Measurements from ENCODE around the gene FAM221B. TPM values are rescaled to one million over a fixed set of nuclear protein-coding genes. Genes with fewer than 3 reads are reported as not detected.
A peak's percentile ranks its signal among the peaks of the same experiment; 100 is the strongest.

The FAM221B gene
- total RNA-seq, 4 donors from 2014 or later: not detected

DNA sequence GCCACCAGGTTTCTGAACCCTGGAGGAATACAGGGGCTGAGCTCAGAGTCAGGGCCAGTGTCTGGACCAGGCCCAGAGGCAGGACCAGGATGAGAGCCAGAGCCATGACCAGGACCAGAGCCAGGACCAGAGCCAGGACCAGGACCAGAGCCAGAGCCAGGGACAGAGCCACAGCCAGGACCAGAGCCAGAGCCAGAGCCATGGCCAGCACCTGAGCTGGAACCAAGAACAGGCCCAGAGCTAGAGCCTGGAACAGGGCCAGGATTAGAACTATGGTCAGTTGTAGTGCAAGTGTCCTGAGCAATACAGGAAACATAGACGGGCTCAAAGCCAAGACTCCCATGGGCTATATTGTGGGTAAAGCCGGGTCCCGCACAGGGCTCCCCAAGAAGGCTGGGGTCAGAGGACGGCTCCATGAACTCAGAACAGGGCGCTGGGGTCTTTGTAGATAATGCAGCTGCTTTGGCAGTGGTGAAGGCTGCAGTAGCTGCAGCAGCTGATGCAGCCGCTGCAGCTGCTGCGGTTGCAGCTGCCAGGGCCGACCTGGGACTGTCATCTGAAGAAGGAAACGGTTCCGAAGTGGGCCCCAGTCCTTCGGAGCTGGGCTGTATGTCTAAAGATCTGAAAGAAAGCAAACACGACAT lies 17.0 kb downstream of the FAM221B start:
- Histone ChIP-seq H3K9me3 (no peaks in the 10 kb centered on the region), H3K4me1 (peaks cover 30 to 34% of the 10 kb centered on the region in 2 donors), H3K36me3 (peaks cover 0 to 31% of the 10 kb centered on the region in 2 donors), H3K27ac (peak overlapping the region; percentile 79 to 98 (median 96)), H3K27me3 (no peaks in the 10 kb centered on the region), H3K4me3 (peak overlapping the region; percentile 53 to 60 (median 59))
- intact Hi-C loops (cut with DNase I; ENCODE audit: low total_unique reads) (loop anchor here (1.0 to 10.0 kb wide), 5 partner anchors 20 to 817 kb away; partner anchors contain the start of genes ATOSB, CCDC107, NPR2 and RMRP), in situ Hi-C loops (cut with MboI; ENCODE audit: low sequenced_read_pairs in 4 of 4) (no loop called here)
- DNase-seq (peak in 1 of 2 donors; percentile 31), ATAC-seq (no peak)
- TF ChIP-seq POLR2A (IDR thresholded peaks at IDR 0.05): no peak

DNA sequence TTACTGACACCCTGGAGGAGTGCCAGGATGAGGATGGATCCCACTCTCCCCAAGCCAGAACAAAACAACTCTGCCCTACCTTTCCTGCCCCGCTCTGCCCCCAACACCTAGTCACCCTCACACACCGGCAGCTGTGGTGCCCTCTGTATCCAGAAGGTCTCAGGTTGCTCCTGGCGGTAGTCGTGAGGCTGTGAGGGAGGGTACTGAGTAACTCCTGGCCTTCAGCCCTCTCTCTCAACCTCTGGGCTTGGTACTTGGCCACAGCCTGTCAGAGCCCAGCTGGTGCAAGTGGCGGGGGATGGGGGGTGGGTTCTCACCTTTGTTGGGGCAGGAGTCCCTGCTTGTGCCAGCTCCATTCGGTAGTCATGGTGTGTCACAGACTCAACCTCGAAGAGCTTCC lies 18.4 kb downstream of the FAM221B start:
- Histone ChIP-seq H3K27me3 (no peaks in the 10 kb centered on the region), H3K4me1 (peaks cover 30 to 34% of the 10 kb centered on the region in 2 donors), H3K27ac (no peak overlapping the region), H3K4me3 (no peak overlapping the region), H3K9me3 (no peaks in the 10 kb centered on the region), H3K36me3 (peaks cover 0 to 43% of the 10 kb centered on the region in 2 donors)
- ATAC-seq (no peak), DNase-seq (no peak)
- in situ Hi-C loops (cut with MboI; ENCODE audit: low sequenced_read_pairs in 4 of 4) (no loop called here), intact Hi-C loops (cut with DNase I; ENCODE audit: low total_unique reads) (loop anchor here (5.0 to 10.0 kb wide), 4 partner anchors 153 to 815 kb away; partner anchors contain the start of genes ATOSB, CCDC107 and RMRP)
- TF ChIP-seq, protein P1, sequence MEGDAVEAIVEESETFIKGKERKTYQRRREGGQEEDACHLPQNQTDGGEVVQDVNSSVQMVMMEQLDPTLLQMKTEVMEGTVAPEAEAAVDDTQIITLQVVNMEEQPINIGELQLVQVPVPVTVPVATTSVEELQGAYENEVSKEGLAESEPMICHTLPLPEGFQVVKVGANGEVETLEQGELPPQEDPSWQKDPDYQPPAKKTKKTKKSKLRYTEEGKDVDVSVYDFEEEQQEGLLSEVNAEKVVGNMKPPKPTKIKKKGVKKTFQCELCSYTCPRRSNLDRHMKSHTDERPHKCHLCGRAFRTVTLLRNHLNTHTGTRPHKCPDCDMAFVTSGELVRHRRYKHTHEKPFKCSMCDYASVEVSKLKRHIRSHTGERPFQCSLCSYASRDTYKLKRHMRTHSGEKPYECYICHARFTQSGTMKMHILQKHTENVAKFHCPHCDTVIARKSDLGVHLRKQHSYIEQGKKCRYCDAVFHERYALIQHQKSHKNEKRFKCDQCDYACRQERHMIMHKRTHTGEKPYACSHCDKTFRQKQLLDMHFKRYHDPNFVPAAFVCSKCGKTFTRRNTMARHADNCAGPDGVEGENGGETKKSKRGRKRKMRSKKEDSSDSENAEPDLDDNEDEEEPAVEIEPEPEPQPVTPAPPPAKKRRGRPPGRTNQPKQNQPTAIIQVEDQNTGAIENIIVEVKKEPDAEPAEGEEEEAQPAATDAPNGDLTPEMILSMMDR (IDR thresholded peaks at IDR 0.05 in 4 of 5, conservative IDR thresholded peaks at IDR 0.05 in 1 of 5): no peak
- TF ChIP-seq POLR2A (IDR thresholded peaks at IDR 0.05): no peak

DNA sequence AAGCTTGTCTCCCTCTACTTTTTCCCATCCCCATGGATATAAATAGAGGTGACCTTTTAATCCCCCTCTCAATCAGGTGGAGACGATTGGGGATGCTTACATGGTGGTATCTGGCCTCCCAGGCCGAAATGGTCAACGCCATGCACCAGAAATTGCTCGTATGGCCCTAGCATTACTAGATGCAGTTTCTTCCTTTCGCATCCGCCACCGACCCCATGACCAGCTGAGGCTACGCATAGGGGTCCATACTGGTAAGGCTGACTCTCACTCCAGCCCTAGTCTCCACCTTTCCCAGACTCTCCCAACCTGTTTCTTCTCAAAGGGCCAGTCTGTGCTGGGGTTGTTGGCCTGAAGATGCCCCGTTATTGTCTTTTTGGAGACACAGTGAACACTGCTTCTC lies 20.1 kb downstream of the FAM221B start:
- in situ Hi-C loops (cut with MboI; ENCODE audit: low sequenced_read_pairs in 4 of 4) (no loop called here), intact Hi-C loops (cut with DNase I; ENCODE audit: low total_unique reads) (no loop called here)
- no peak for TF ChIP-seq POLR2A (IDR thresholded peaks at IDR 0.05)
- Histone ChIP-seq H3K27ac (no peak overlapping the region), H3K4me3 (no peak overlapping the region), H3K27me3 (no peaks in the 10 kb centered on the region), H3K9me3 (no peaks in the 10 kb centered on the region), H3K4me1 (peaks cover 20 to 23% of the 10 kb centered on the region in 2 donors), H3K36me3 (peaks cover 0 to 46% of the 10 kb centered on the region in 2 donors)
- no peak for DNase-seq
- no peak for ATAC-seq

DNA sequence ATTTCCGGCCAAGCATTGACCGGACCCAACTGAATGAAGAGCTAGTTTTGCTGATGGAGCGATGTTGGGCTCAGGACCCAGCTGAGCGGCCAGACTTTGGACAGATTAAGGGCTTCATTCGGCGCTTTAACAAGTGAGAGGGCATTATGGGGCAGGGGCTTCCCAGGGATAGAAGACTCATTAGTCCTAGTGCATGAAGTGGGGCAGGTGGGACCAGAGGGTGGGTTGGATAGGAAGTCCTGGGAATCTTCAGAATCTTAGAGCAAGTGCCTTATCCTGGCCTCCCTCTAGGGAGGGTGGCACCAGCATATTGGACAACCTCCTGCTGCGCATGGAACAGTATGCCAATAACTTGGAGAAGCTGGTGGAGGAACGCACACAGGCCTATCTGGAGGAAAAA lies 22.4 kb downstream of the FAM221B start:
- H3K27ac ChIP-seq: no peak overlapping the region
- H3K4me1 ChIP-seq: peaks cover 4 to 7% of the 10 kb centered on the region in 2 donors
- H3K9me3 ChIP-seq: no peaks in the 10 kb centered on the region
- no peaks in the 10 kb centered on the region for H3K27me3 ChIP-seq
- no peak overlapping the region for H3K4me3 ChIP-seq
- peaks cover 0 to 52% of the 10 kb centered on the region in 2 donors for H3K36me3 ChIP-seq
- ATAC-seq (no peak), DNase-seq (no peak)
- intact Hi-C loops (cut with DNase I; ENCODE audit: low total_unique reads): no loop called here
- TF ChIP-seq, protein P1 (IDR thresholded peaks at IDR 0.05 in 4 of 5, conservative IDR thresholded peaks at IDR 0.05 in 1 of 5): no peak
- no peak for TF ChIP-seq POLR2A (IDR thresholded peaks at IDR 0.05)
- in situ Hi-C loops (cut with MboI; ENCODE audit: low sequenced_read_pairs in 4 of 4): no loop called here

DNA sequence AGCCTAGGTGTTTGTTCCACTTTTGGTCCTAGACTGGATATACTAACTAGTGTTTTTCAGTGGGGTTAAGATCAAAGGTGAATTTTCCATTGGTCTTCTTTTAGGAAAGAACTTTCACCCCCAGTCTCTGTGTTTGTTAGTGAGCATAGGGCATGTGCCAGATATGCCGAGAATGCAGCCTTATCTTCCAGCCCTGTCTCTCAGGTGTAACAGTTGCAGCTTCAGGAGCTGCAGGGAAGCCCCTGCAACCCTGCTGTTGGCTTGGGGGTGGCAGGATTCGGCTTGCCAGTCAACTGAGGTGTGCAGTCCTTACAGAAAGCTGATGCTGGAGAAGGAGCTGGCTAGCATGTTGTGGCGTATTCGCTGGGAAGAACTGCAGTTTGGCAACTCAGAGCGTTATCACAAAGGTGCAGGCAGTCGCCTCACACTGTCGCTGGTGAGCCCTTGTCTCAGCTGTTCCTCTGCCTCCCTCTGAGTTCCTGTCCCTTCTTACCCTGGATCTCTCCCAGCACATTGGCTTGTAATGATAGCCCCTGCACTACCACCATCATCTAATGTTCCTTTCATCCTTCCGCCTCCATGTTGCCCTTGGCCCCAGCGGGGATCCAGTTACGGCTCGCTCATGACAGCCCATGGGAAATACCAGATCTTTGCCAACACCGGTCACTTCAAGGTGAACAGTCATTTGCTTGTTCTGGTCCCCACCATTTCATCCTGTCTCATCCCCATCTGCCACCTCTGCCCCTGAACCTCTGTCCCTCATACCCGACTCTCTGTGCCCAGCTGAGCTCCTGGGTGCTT lies 27.0 kb downstream of the FAM221B start:
- Histone ChIP-seq H3K4me3 (no peak overlapping the region), H3K36me3 (peaks cover 0 to 32% of the 10 kb centered on the region in 2 donors), H3K9me3 (no peaks in the 10 kb centered on the region), H3K27me3 (no peaks in the 10 kb centered on the region), H3K27ac (peak overlapping the region in 1 of 4 donors; percentile 18), H3K4me1 (peaks cover 0 to 5% of the 10 kb centered on the region in 2 donors)
- in situ Hi-C loops (cut with MboI; ENCODE audit: low sequenced_read_pairs in 4 of 4) (no loop called here), intact Hi-C loops (cut with DNase I; ENCODE audit: low total_unique reads) (no loop called here)
- DNase-seq (no peak), ATAC-seq (peak; percentile 41 to 47)
- no peak for TF ChIP-seq POLR2A (IDR thresholded peaks at IDR 0.05)
- TF ChIP-seq, protein P1 (IDR thresholded peaks at IDR 0.05 in 4 of 5, conservative IDR thresholded peaks at IDR 0.05 in 1 of 5): no peak
